Heart left ventricle (tissue), 16 donors: ENCODE data around the gene HIGD1C. TPM values are rescaled to one million over a fixed set of nuclear protein-coding genes. Genes with fewer than 3 reads are reported as not detected.

ENCODE experiments used
- ATAC-seq, 4 donors: fragments of 200-7000 bp; cut with Tn5 transposase; one replicate each; pipeline ENCODE4 v1.9.1; 2020 to 2022; ENCODE audit warnings: moderate library complexity in 4 of 4, mild to moderate bottlenecking in 3 of 4, moderate number of reproducible peaks in 1 of 4
- DNase-seq, 5 donors: peaks; one replicate each; pipeline ENCODE4 v3.0.0-alpha.2; 2020
- H3K27ac ChIP-seq, 12 donors: fragments of 200-600 bp; sonication (generic) in 4 of 12; one replicate each; pipeline versions ENCODE4 v1.5.0 to v1.8.0; 2016 to 2022; ENCODE audit warnings: mild to moderate bottlenecking in 2 of 12
- H3K27me3 ChIP-seq, 9 donors: fragments of 200-600 bp; sonication (generic) in 2 of 9; one replicate each; pipeline versions ENCODE4 v1.5.1 to v1.8.0; 2016 to 2022; ENCODE audit warnings: mild to moderate bottlenecking in 3 of 9
- H3K36me3 ChIP-seq, 9 donors: fragments of 200-600 bp; sonication (generic) in 2 of 9; one replicate each; pipeline versions ENCODE4 v1.5.0 to v1.8.0; 2018 to 2022; ENCODE audit warnings: mild to moderate bottlenecking in 2 of 9
- H3K4me1 ChIP-seq, 12 donors: fragments of 200-600 bp; sonication (generic) in 4 of 12; one replicate each; pipeline versions ENCODE4 v1.5.0 to v1.8.0; 2016 to 2022; ENCODE audit warnings: mild to moderate bottlenecking in 3 of 12
- H3K4me3 ChIP-seq, 12 donors: fragments of 200-600 bp; sonication (generic) in 4 of 12; one replicate each; pipeline versions ENCODE4 v1.5.0 to v1.8.0; 2017 to 2022; ENCODE audit warnings: mild to moderate bottlenecking in 9 of 12, moderate library complexity in 4 of 12
- H3K9me3 ChIP-seq, 12 donors: fragments of 200-600 bp; sonication (generic) in 4 of 12; one replicate each; pipeline versions ENCODE4 v1.5.0 to v1.8.0; 2016 to 2022; ENCODE audit warnings: mild to moderate bottlenecking in 1 of 12
- CTCF ChIP-seq, 12 donors: fragments of 200-600 bp; sonication (generic) in 4 of 12; IDR thresholded peaks; one replicate each; pipeline versions ENCODE4 v1.5.0 to v1.8.0; 2018 to 2022; ENCODE audit warnings: antibody characterized with exemption in 12 of 12, mild to moderate bottlenecking in 5 of 12
- POLR2A ChIP-seq, 2 donors: fragments of 450-650 bp; IDR thresholded peaks; one replicate each; pipeline ENCODE4 v1.6.1; 2017; ENCODE audit warnings: antibody characterized with exemption in 2 of 2, mild to moderate bottlenecking in 2 of 2, moderate library complexity in 2 of 2
- WGBS, 4 donors: extraction: QIAGEN DNeasy Blood & Tissue Kit in 2 of 4; methylation state at CpG; one replicate each; pipeline versions ENCODE4 v1.1.5 to v1.1.7; 2013 to 2018; 5-methylcytosine and 5-hydroxymethylcytosine counted together
- intact Hi-C, 10 donors: fragments of 100-400 bp; cut with DNase I; formaldehyde crosslinking; loops; one replicate each; pipeline versions ENCODE4 v1.11.1 to v1.14.2; 2022
- polyA plus RNA-seq, 2 donors: library from polyadenylated mRNA; stranded (reverse); fragments of 200-250 nt; gene quantifications; one replicate each; pipeline ENCODE4 v1.2.3, GENCODE V29; 2013
- total RNA-seq, 9 donors: library from RNA; depleted of rRNA in 2 of 9; stranded (reverse); fragments of >200 nt in 2 of 9; fragmentation: NEBNext Ultra II Directional in 3 of 9; extraction: Animal tissue kit (Norgen Biotek cat#: 25700) in 3 of 9; gene quantifications; one replicate each; pipeline versions ENCODE4 v1.1.0 to v1.2.4, GENCODE V29; 2016 to 2023
- donor health status: ischemic (EF 13 %, LVEDD 7.1; RV severe dilation, severe dysfunction).
- donor health status: healthy with polysubstance abuse.
- donor health status: DM: no; HTN: yes; CAD: no.
- donor health status: DM: no; HTN: no; CAD: no.
- donor health status: ischemic (EF 25% LVEDD 6.9; RV normal size, moderate dysfunction).
- donor health status: ischemic (EF 25% LVEDD 5.7; RV mildly dilated, moderate dysfunction).
- donor health status: healthy.
- donor health status: DM: yes; HTN: yes; CAD: no.
- donor health status: ischemic (EF 35%, LVEDD 5.7; RV mildly dilated, moderate dysfunction).
- donor health status: nonischemic (EF 11% LVEDD 7.7; RV severe dilation, severe dysfunction).
- donor health status: DM: yes; HTN: yes; CAD: no.
- donor health status: PGD.
- donor health status: ischemic (EF 29% LVEDD 5.4; RV normal size, mild dysfunction).
- donor health status: nonischemic (EF 23%, LVEDD 6.1; RV moderate dilation, normal function).

Gene HIGD1C
- total and polyA plus RNA-seq, 11 donors, result not detected

- intact Hi-C loops, result no loop called here
- WGBS, 4 donors, result 61 to 81% (median 80%) methylated on average over 1 of the region's 1 CpG
These were observed 12.1 kb downstream of the HIGD1C start for GRCh38 chr12:50964432-50964831.

GRCh38 chr12:50971946-50972345 lies 19.6 kb downstream of the HIGD1C start:
- Histone ChIP-seq H3K9me3 (no peaks in the 10 kb centered on the region), H3K36me3 (peaks cover 0 to 40% (median 16%) of the 10 kb centered on the region in 9 donors), H3K4me3 (no peak overlapping the region), H3K4me1 (no peaks in the 10 kb centered on the region), H3K27ac (no peak overlapping the region), H3K27me3 (no peaks in the 10 kb centered on the region)
- no peak for TF ChIP-seq POLR2A (IDR thresholded peaks at IDR 0.05)
- no peak for TF ChIP-seq CTCF (IDR thresholded peaks at IDR 0.05)
- intact Hi-C loops, result no loop called here
- no peak for ATAC-seq
- no peak for DNase-seq

More at GRCh38 chr12:50964432-50964831, 12.1 kb downstream of the HIGD1C start:
- DNase-seq (no peak), ATAC-seq (no peak)
- no peak for TF ChIP-seq POLR2A (IDR thresholded peaks at IDR 0.05)
- no peak for TF ChIP-seq CTCF (IDR thresholded peaks at IDR 0.05)
- no peaks in the 10 kb centered on the region for H3K9me3 ChIP-seq
- no peaks in the 10 kb centered on the region for H3K4me1 ChIP-seq
- peaks cover 0 to 17% (median 3%) of the 10 kb centered on the region in 9 donors for H3K36me3 ChIP-seq
- no peak overlapping the region for H3K27ac ChIP-seq
- no peak overlapping the region for H3K4me3 ChIP-seq
- H3K27me3 ChIP-seq, result no peaks in the 10 kb centered on the region

GRCh38 chr12:50979369-50980052 lies 27.2 kb downstream of the HIGD1C start:
- peaks cover 0 to 5% (median 3%) of the 10 kb centered on the region in 12 donors for H3K4me1 ChIP-seq
- ATAC-seq (no peak), DNase-seq (no peak)
- no peak overlapping the region for H3K27ac ChIP-seq
- peaks cover 0 to 31% (median 18%) of the 10 kb centered on the region in 9 donors for H3K36me3 ChIP-seq
- intact Hi-C loops, result loop anchor here in 3 of 10 donors (5.0 to 10.0 kb wide), 2 partner anchors 52 to 55 kb away; a partner anchor contains a TSS
- H3K27me3 ChIP-seq, result no peaks in the 10 kb centered on the region
- TF ChIP-seq POLR2A (IDR thresholded peaks at IDR 0.05), result no peak
- no peak for TF ChIP-seq CTCF (IDR thresholded peaks at IDR 0.05)
- H3K4me3 ChIP-seq, result no peak overlapping the region
- H3K9me3 ChIP-seq, result no peaks in the 10 kb centered on the region
- 85 to 92% (median 90%) methylated on average over 6 of the region's 6 CpGs for WGBS, 4 donors

GRCh38 chr12:50980545-50980944 lies 28.2 kb downstream of the HIGD1C start:
- Histone ChIP-seq H3K27me3 (no peaks in the 10 kb centered on the region), H3K9me3 (no peaks in the 10 kb centered on the region), H3K27ac (no peak overlapping the region), H3K4me1 (peaks cover 0 to 16% (median 13%) of the 10 kb centered on the region in 12 donors), H3K36me3 (peaks cover 0 to 31% (median 18%) of the 10 kb centered on the region in 9 donors), H3K4me3 (no peak overlapping the region)
- WGBS, 4 donors, result 95 to 98% (median 97%) methylated on average over 2 of the region's 2 CpGs
- TF ChIP-seq POLR2A (IDR thresholded peaks at IDR 0.05) (no peak), CTCF (IDR thresholded peaks at IDR 0.05) (no peak)
- ATAC-seq (no peak), DNase-seq (no peak)
- intact Hi-C loops, result loop anchor here in 3 of 10 donors (5.0 to 10.0 kb wide), 2 partner anchors 53 to 56 kb away; a partner anchor contains a TSS
